Epithelial cell of prostate (primary cell): ENCODE measurements around the gene MS4A5.
"Not testable (repeated sequence)": the region's sequence is repeated elsewhere in the genome, so short reads cannot be mapped to it uniquely, and the experiment has no call there.

Source experiments
- DNase-seq: peaks from one replicate; pipeline ENCODE4 v3.0.0-alpha.2; 2011; ENCODE audit warnings: low read depth, low spot score
- H3K27ac ChIP-seq: fragments of 450-650 bp; 2 replicates; pipeline ENCODE4 v1.5.1; 2017; ENCODE audit warnings: mild to moderate bottlenecking

Gene MS4A5

GRCh38 chr11:60429272-60429671 lies at the start of gene MS4A5:
TSS of gene MS4A5 (plus strand) at chr11:60429572. CDS start at chr11:60429675, 103 bp downstream.
- no peak within 1 kb of the TSS for H3K27ac ChIP-seq
- no peak for DNase-seq

GRCh38 chr11:60389279-60389910 lies 40.0 kb upstream of the MS4A5 start:
- no peak for DNase-seq
- H3K27ac ChIP-seq, result no peak overlapping the region

GRCh38 chr11:60390419-60390818 lies 39.0 kb upstream of the MS4A5 start:
- no peak for DNase-seq
- no peak overlapping the region for H3K27ac ChIP-seq

GRCh38 chr11:60392361-60392760 lies 37.0 kb upstream of the MS4A5 start:
- H3K27ac ChIP-seq, result no peak overlapping the region
- DNase-seq, result no peak

GRCh38 chr11:60393016-60393415 lies 36.4 kb upstream of the MS4A5 start:
- DNase-seq, result no peak

GRCh38 chr11:60394666-60395380 lies 34.5 kb upstream of the MS4A5 start:
- DNase-seq, result no peak
- H3K27ac ChIP-seq, result no peak overlapping the region

More at GRCh38 chr11:60393016-60393415, 36.4 kb upstream of the MS4A5 start:
- no peak overlapping the region for H3K27ac ChIP-seq

GRCh38 chr11:60396382-60396781 lies 33.0 kb upstream of the MS4A5 start, which contains the start of gene MS4A14:
TSS of gene MS4A14 (plus strand) at chr11:60396459. CDS start at chr11:60396579, 120 bp downstream.
- no peak for DNase-seq
- no peak within 1 kb of the TSS for H3K27ac ChIP-seq

GRCh38 chr11:60396799-60397198 lies 32.6 kb upstream of the MS4A5 start:
- no peak for DNase-seq

GRCh38 chr11:60420015-60420414 lies 9.4 kb upstream of the MS4A5 start:
- no peak overlapping the region for H3K27ac ChIP-seq
- DNase-seq, result no peak

More at GRCh38 chr11:60396799-60397198, 32.6 kb upstream of the MS4A5 start:
- no peak overlapping the region for H3K27ac ChIP-seq

GRCh38 chr11:60422609-60423008 lies 6.8 kb upstream of the MS4A5 start:
- H3K27ac ChIP-seq, result no peak overlapping the region
- no peak for DNase-seq

GRCh38 chr11:60428517-60428916 lies 855 bp upstream of the MS4A5 start:
- no peak overlapping the region for H3K27ac ChIP-seq
- DNase-seq, result peak; percentile 3

GRCh38 chr11:60431251-60431650 lies 1.9 kb downstream of the MS4A5 start:
- DNase-seq, result no peak
- H3K27ac ChIP-seq, result no peak overlapping the region

GRCh38 chr11:60433401-60433800 lies 4.0 kb downstream of the MS4A5 start:
- H3K27ac ChIP-seq, result no peak overlapping the region
- DNase-seq, result no peak

- H3K27ac ChIP-seq, result no peak overlapping the region
- no peak for DNase-seq
Measured at GRCh38 chr11:60447070-60447469, 17.7 kb downstream of the MS4A5 start.

- H3K27ac ChIP-seq, result no peak overlapping the region
- DNase-seq, result no peak
Measured at GRCh38 chr11:60447846-60448245, 18.5 kb downstream of the MS4A5 start.

GRCh38 chr11:60451185-60451584 lies 21.8 kb downstream of the MS4A5 start:
- DNase-seq, H3K27ac ChIP-seq: not testable (repeated sequence)

GRCh38 chr11:60454212-60454611 lies 24.8 kb downstream of the MS4A5 start:
- DNase-seq, result no peak
- H3K27ac ChIP-seq, result no peak overlapping the region

- no peak for DNase-seq
- H3K27ac ChIP-seq, result no peak within 1 kb of the TSS
Measured at GRCh38 chr11:60455531-60456042, 26.2 kb downstream of the MS4A5 start, which contains the start of gene MS4A1. TSS of gene MS4A1 (plus strand) at chr11:60455847. CDS start at chr11:60462375, 6,528 bp downstream.

GRCh38 chr11:60457576-60457975 lies 28.2 kb downstream of the MS4A5 start:
- no peak for DNase-seq
- H3K27ac ChIP-seq, result no peak overlapping the region

- H3K27ac ChIP-seq, result no peak overlapping the region
- DNase-seq, result no peak
Measured at GRCh38 chr11:60459345-60459744, 30.0 kb downstream of the MS4A5 start.

GRCh38 chr11:60468829-60469228 lies 39.5 kb downstream of the MS4A5 start:
- H3K27ac ChIP-seq, result no peak overlapping the region
- DNase-seq, result no peak
